Bronchial epithelial cell (primary cell): ENCODE measurements around the gene LYSET. TPM values are rescaled to one million over a fixed set of nuclear protein-coding genes. Genes with fewer than 3 reads are reported as not detected.

ENCODE experiments used
- DNase-seq: peaks from one replicate; pipeline ENCODE4 v3.0.0-alpha.2; 2010; ENCODE audit warnings: low read depth
- FAIRE-seq: peaks from 2 replicates; lab custom pipeline; 2011; peaks lifted over from hg19 to GRCh38; lab: Jason Lieb, UNC
- H3K27me3 ChIP-seq: 2 replicates; pipeline ENCODE4 v1.5.1; 2011; ENCODE audit warnings: low read length; ENCODE audit not compliant: control insufficient read depth, insufficient read depth
- H3K36me3 ChIP-seq: 2 replicates; pipeline ENCODE4 v1.5.1; 2011; ENCODE audit warnings: low read length; ENCODE audit not compliant: control insufficient read depth, insufficient read depth
- H3K4me3 ChIP-seq: 2 replicates; pipeline ENCODE4 v1.5.1; 2011; ENCODE audit warnings: mild to moderate bottlenecking, low read depth, low read length, control low read depth
- CTCF ChIP-seq: IDR thresholded peaks from 2 replicates; pipeline ENCODE4 v1.5.1; 2011; ENCODE audit warnings: mild to moderate bottlenecking, moderate library complexity, low read length, control low read depth, inconsistent platforms; ENCODE audit not compliant: insufficient read depth, severe bottlenecking
- total RNA-seq: library from RNA; depleted of rRNA; stranded (reverse); fragments of >200 nt; gene quantifications from 2 replicates; pipeline ENCODE4 v1.2.1, GENCODE V29; 2014

LYSET gene
- total RNA-seq, 1 donor from 2014 or later: 11.3 TPM

DNA sequence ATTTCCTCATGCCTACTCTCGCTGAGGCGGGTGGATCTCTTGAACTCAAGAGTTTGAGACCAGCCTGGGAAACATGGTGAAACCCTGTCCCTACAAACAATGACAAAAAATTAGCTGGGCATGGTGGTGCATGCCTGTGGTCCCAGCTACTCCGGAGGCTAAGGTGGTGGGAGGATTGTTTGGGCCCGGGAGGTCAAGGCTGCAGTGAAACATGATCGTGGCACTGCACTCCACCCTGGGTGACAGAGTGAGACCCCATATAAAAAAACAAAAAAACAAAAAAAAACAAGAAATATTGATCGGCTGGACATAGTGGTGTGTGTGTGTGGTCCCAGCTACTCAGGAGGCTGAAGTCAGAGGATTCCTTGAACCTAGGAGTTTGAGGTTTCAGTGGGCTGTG is 9.6 kb upstream of the LYSET start:
- Histone ChIP-seq H3K4me3 (no peak overlapping the region), H3K36me3 (no peaks in the 10 kb centered on the region), H3K27me3 (no peaks in the 10 kb centered on the region)
- FAIRE-seq (no peak), DNase-seq (no peak)
- TF ChIP-seq CTCF: no peak

GRCh38 chr14:93183596-93184317 is 1.4 kb upstream of the LYSET start:
- DNase-seq: no peak
- H3K4me3 ChIP-seq: peak overlapping the region; percentile 81
- TF ChIP-seq CTCF: no peak
- H3K36me3 ChIP-seq: peaks cover 4% of the 10 kb centered on the region
- no peaks in the 10 kb centered on the region for H3K27me3 ChIP-seq
- FAIRE-seq: no peak

DNA sequence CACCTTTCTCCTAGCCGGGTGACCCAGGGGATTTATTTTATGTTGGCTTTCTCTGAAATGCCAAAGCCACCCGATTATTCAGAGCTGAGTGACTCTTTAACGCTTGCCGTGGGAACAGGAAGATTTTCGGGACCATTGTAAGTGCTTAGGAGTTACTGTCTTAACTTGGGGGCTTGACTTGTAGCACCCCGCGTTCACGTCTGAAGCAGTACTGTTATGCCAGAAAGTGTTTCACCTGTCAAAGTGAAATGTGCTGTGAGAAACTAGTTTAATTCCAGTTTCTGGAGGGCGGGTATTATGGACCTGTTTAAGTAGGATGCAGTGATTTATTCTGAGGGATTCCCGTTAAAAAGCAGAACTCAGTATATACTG is 218 bp downstream of the LYSET start:
- no peak for TF ChIP-seq CTCF
- Histone ChIP-seq H3K4me3 (peak overlapping the region; percentile 81), H3K36me3 (peaks cover 4% of the 10 kb centered on the region), H3K27me3 (no peaks in the 10 kb centered on the region)
- DNase-seq (no peak), FAIRE-seq (no peak)

- TF ChIP-seq CTCF: no peak
Measured at GRCh38 chr14:93186466-93186865, 1.3 kb downstream of the LYSET start.

DNA sequence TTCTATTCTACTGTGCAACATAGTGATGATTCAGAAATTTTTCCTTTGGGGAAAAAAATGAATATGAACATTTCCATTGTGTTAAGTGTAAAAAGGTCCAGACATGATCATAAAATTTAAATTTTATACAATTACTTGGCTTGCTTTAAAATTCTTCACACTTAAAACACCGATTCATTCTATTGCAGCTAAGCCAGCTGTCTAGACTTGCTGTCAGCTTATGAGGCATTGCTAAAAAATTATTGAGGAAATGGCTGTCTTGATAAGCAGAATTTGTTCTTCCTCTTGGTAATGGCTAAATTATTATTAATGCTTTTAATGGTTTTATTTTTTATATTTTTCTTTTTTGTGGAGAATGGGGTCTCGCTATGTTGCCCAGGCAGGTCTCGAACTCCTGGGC is 1.8 kb downstream of the LYSET start:
- FAIRE-seq: no peak
- Histone ChIP-seq H3K36me3 (peaks cover 4% of the 10 kb centered on the region), H3K27me3 (no peaks in the 10 kb centered on the region), H3K4me3 (no peak overlapping the region)
- no peak for TF ChIP-seq CTCF
- peak; percentile 68 for DNase-seq

More at GRCh38 chr14:93186466-93186865, 1.3 kb downstream of the LYSET start:
- Histone ChIP-seq H3K36me3 (peaks cover 4% of the 10 kb centered on the region), H3K27me3 (no peaks in the 10 kb centered on the region), H3K4me3 (no peak overlapping the region)
- FAIRE-seq (no peak), DNase-seq (peak; percentile 23)
